ENCODE data around the gene KCTD17.

GRCh38 chr22:37068859-37069258, 17.3 kb downstream of the KCTD17 start:
- TF ChIP-seq CTCF (IDR thresholded peaks at IDR 0.05) (no peak), POLR2A (IDR thresholded peaks at IDR 0.05) (no peak)
